ENCODE results near the gene PREB. TPM values are rescaled to one million over a fixed set of nuclear protein-coding genes. Genes with fewer than 3 reads are reported as not detected.
A peak's percentile ranks its signal among the peaks of the same experiment; 100 is the strongest.

Gene PREB
- polyA plus RNA-seq, 2 of the 4 experiments (the other 2 are of a cell fraction), result 58.2 to 79.9 TPM

DNA sequence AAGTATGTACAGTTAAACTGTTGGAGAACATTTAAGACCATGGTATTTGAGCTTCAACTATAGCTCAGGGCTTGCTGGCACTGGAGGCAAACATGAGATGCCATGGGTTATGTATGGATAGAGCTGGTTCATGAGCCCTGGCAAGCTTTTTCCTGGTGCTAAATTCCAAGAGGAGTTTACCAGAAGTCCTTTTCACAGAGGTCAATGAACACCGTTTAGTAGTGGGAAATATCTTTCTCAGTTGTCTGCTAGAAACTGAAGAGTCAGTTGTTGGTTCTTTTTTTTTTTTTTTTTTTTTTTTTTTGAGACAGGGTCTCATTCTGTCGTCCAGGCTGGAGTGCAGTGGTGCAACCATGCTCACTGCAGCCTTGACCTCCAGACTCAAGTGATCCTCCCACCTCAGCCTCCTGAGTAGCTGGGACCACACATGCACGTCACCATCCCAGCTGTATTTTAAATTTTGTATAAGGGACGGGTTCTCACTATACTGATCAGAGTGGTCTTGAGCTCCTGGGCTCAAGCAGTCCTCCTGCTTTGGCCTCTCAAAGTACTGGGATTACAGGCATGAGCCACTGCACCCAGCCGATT lies 46.5 kb downstream of the PREB start:
- FAIRE-seq, result no peak
- Histone ChIP-seq H3K4me1 (peaks cover 11% of the 10 kb centered on the region), H3K9me3 (no peaks in the 10 kb centered on the region), H3K4me2 (peak overlapping the region; percentile 81; the same call in 2 of the 3 replicates), H3K27ac (no peak overlapping the region), H3K4me3 (no peak overlapping the region)
- POLR2A ChIA-PET, result interaction anchor here (0.7 to 1.3 kb wide), 2 partner anchors 36 to 128 kb away, joined by 9 to 12 read pairs; partner anchors contain the start of gene AGBL5
- no peak for ATAC-seq
- 81% methylated on average over 5 of the region's 5 CpGs for WGBS (ENCODE audit: missing lambda C conversion rate)
- TF ChIP-seq HOXB5 (CRISPR knock-in tag; IDR thresholded peaks at IDR 0.05) (no peak), HEYL (CRISPR knock-in tag; IDR thresholded peaks at IDR 0.05) (no peak), POLR2AphosphoS2 (conservative IDR thresholded peaks at IDR 0.05; ENCODE audit: low read length) (no peak), JUN (IDR thresholded peaks at IDR 0.05) (no peak), ZFP36 (IDR thresholded peaks at IDR 0.05; ENCODE audit: borderline replicate concordance, partially characterized antibody) (no peak), CBX8 (IDR thresholded peaks at IDR 0.05) (no peak), NR3C1 (IDR thresholded peaks at IDR 0.05) (no peak), USF2 (IDR thresholded peaks at IDR 0.05) (no peak), FOSL2 (IDR thresholded peaks at IDR 0.05) (no peak), FOSL2 (CRISPR knock-in tag; IDR thresholded peaks at IDR 0.05) (no peak), RARB (CRISPR knock-in tag; IDR thresholded peaks at IDR 0.05) (no peak), CTCF (IDR thresholded peaks at IDR 0.05) (no peak), ESRRA (IDR thresholded peaks at IDR 0.05; ENCODE audit: borderline replicate concordance, low read length) (no peak)
- TF ChIP-seq, protein P1, sequence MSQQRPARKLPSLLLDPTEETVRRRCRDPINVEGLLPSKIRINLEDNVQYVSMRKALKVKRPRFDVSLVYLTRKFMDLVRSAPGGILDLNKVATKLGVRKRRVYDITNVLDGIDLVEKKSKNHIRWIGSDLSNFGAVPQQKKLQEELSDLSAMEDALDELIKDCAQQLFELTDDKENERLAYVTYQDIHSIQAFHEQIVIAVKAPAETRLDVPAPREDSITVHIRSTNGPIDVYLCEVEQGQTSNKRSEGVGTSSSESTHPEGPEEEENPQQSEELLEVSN (IDR thresholded peaks at IDR 0.05; ENCODE audit: borderline replicate concordance, low read depth), result no peak
- CTCF ChIA-PET, result interaction anchor here (0.6 to 15.3 kb wide), 20 partner anchors 9 to 242 kb away, joined by 3 to 253 read pairs (median 5); partner anchors contain the start of genes ABHD1, EMILIN1 and OST4
- DNase-seq (ENCODE audit: low read depth in 1 of 2, low spot score in 1 of 2), result no peak

GRCh38 chr2:27086724-27087593 lies 47.5 kb downstream of the PREB start, which contains the start of gene KHK:
TSS of gene KHK (plus strand) at chr2:27086772. CDS start at chr2:27087260, 488 bp downstream.
- POLR2A ChIA-PET, result interaction anchor here (0.7 to 1.3 kb wide), 3 partner anchors 15 to 129 kb away, joined by 3 to 12 read pairs (median 9); partner anchors contain the start of genes AGBL5 and OST4
- ATAC-seq, result peak; percentile 60 to 65
- CTCF ChIA-PET, result interaction anchor here (0.6 to 15.3 kb wide), 30 partner anchors 8 to 244 kb away, joined by 3 to 253 read pairs (median 4); partner anchors contain the start of genes ABHD1, EMILIN1 and OST4
- Histone ChIP-seq H3K4me3 (peak within 1 kb of the TSS; percentile 70), H3K9me3 (no peaks in the 10 kb centered on the region), H3K4me2 (peak within 1 kb of the TSS; percentile 81), H3K4me1 (peaks cover 10% of the 10 kb centered on the region), H3K27ac (peak within 1 kb of the TSS; percentile 90 to 91)
- DNase-seq (ENCODE audit: low read depth in 1 of 2, low spot score in 1 of 2), result peak; percentile 50 to 94
- no peak for FAIRE-seq
- WGBS (ENCODE audit: missing lambda C conversion rate), result 25% methylated on average over 36 of the region's 54 CpGs
- TF ChIP-seq HDAC2 (IDR thresholded peaks at IDR 0.05) (no peak), POLR2A (IDR thresholded peaks at IDR 0.05; ENCODE audit: low read length) (peak; percentile 30), JUNB (IDR thresholded peaks at IDR 0.05) (no peak)
- TF ChIP-seq, protein P2, sequence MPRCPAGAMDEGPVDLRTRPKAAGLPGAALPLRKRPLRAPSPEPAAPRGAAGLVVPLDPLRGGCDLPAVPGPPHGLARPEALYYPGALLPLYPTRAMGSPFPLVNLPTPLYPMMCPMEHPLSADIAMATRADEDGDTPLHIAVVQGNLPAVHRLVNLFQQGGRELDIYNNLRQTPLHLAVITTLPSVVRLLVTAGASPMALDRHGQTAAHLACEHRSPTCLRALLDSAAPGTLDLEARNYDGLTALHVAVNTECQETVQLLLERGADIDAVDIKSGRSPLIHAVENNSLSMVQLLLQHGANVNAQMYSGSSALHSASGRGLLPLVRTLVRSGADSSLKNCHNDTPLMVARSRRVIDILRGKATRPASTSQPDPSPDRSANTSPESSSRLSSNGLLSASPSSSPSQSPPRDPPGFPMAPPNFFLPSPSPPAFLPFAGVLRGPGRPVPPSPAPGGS (IDR thresholded peaks at IDR 0.05), result 0 out of 3 replicates have a peak, but pooled peaks have one; percentile 15
